Right lobe of liver (tissue), 6 donors: ENCODE data around the gene ITGA11. TPM values are rescaled to one million over a fixed set of nuclear protein-coding genes. Genes with fewer than 3 reads are reported as not detected.

Experiments used
- ATAC-seq, 4 donors: fragments of 200-7000 bp; cut with Tn5 transposase; one replicate each; pipeline ENCODE4 v1.9.1; 2020; ENCODE audit warnings: mild to moderate bottlenecking in 4 of 4, moderate library complexity in 4 of 4
- DNase-seq, 3 donors: peaks; one replicate each; pipeline ENCODE4 v3.0.0-alpha.2; 2020
- H3K27ac ChIP-seq, 3 donors: fragments of 200-600 bp; one replicate each; pipeline ENCODE4 v1.8.0; 2022
- H3K27me3 ChIP-seq, 2 donors: fragments of 200-600 bp; one replicate each; pipeline ENCODE4 v1.8.0; 2022
- H3K36me3 ChIP-seq, 4 donors: fragments of 200-600 bp; sonication (generic) in 1 of 4; one replicate each; pipeline versions ENCODE4 v1.5.1 to v1.8.0; 2017 to 2022; ENCODE audit warnings: control low read depth in 1 of 4
- H3K4me1 ChIP-seq, 4 donors: fragments of 200-600 bp; sonication (generic) in 1 of 4; one replicate each; pipeline versions ENCODE4 v1.5.1 to v1.8.0; 2017 to 2022; ENCODE audit warnings: control low read depth in 1 of 4
- H3K4me3 ChIP-seq, 3 donors: fragments of 200-600 bp; one replicate each; pipeline ENCODE4 v1.8.0; 2022
- H3K9me3 ChIP-seq, 4 donors: fragments of 200-600 bp; sonication (generic) in 1 of 4; one replicate each; pipeline versions ENCODE4 v1.5.1 to v1.8.0; 2017 to 2022; ENCODE audit warnings: control low read depth in 1 of 4
- POLR2A ChIP-seq: fragments of 450-650 bp; IDR thresholded peaks from one replicate; pipeline ENCODE4 v1.6.1; 2017; ENCODE audit warnings: antibody characterized with exemption, mild to moderate bottlenecking
- WGBS: methylation state at CpG from one replicate; pipeline ENCODE4 v1.1.6; 2018; ENCODE audit warnings: low coverage, low lambda C conversion rate; ENCODE audit not compliant: insufficient coverage; ENCODE audit errors: missing lambda C conversion rate; 5-methylcytosine and 5-hydroxymethylcytosine counted together
- intact Hi-C, 2 donors: fragments of 100-400 bp; cut with DNase I; formaldehyde crosslinking; loops; one replicate each; pipeline versions ENCODE4 v1.11.2 to v1.14.1; 2022
- total RNA-seq, 6 experiments: library from RNA; depleted of rRNA in 2 of 6; stranded (reverse); fragments of >200 nt in 2 of 6; fragmentation: NEBNext Ultra II Directional in 3 of 6; extraction: Animal tissue kit (Norgen Biotek cat#: 25700) in 3 of 6; gene quantifications; one replicate each; pipeline versions ENCODE4 v1.1.0 to v1.2.4, GENCODE V29; 2016 to 2023
- TF ChIP-seq, protein P1 (sequence below), 4 donors: fragments of 200-600 bp in 3 of 4; fragments of 450-650 bp in 1 of 4; IDR thresholded peaks; one replicate each; pipeline versions ENCODE4 v1.5.1 to v1.8.0; 2016 to 2022; ENCODE audit warnings: antibody characterized with exemption in 4 of 4, mild to moderate bottlenecking in 2 of 4
- donor health status: DM: no; HTN: yes; CAD: no.
- donor health status: DM: no; HTN: no; CAD: no.
- donor health status: DM: no; HTN: no; CAD: no.
- donor health status: DM: no; HTN: yes; CAD: no.
- donor health status: DM: no; HTN: yes; CAD: no.

ITGA11 gene
- total RNA-seq, 6 experiments from 2014 or later: 0.51 to 1.4 (median 0.73) TPM

DNA sequence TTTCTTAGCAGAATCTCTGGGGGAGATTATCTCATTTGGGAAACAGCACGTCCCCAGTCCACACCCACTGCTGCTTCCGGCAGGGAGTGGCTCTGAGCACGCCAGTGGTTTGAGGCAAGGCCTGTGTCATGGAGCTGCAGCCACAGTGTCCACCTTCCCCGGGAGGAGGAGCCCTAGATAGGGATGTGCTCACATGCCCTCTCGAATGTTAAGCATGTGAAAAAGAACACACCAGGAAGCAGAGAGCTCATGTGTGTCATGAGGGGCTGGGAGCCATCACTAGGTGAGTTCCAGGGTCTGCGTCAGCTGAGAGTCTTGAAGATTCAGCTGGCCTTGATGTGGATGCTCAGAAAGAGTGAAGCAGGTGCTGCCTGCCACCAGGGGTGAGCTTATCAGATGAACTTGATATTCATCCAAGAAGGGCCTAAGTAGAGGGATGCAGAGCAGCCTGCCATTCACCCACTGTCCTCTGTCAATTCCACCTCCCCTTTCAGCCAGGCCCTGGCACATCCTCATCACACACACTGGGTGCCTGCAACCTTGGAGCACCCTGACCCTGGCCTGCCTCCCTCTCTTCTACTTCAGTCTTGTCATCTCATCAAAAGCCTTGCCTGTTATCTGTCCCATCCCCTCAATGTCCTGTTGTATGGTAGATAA, 16.3 kb downstream of the ITGA11 start:
- H3K9me3 ChIP-seq: no peaks in the 10 kb centered on the region
- no peak overlapping the region for H3K4me3 ChIP-seq
- H3K27me3 ChIP-seq: no peaks in the 10 kb centered on the region
- DNase-seq (peak in 1 of 3 donors; percentile 32), ATAC-seq (no peak)
- no peak overlapping the region for H3K27ac ChIP-seq
- intact Hi-C loops: no loop called here
- H3K36me3 ChIP-seq: no peaks in the 10 kb centered on the region
- H3K4me1 ChIP-seq: no peaks in the 10 kb centered on the region
- 74% methylated on average over 3 of the region's 6 CpGs for WGBS
- no peak for TF ChIP-seq POLR2A
- TF ChIP-seq, protein P1, sequence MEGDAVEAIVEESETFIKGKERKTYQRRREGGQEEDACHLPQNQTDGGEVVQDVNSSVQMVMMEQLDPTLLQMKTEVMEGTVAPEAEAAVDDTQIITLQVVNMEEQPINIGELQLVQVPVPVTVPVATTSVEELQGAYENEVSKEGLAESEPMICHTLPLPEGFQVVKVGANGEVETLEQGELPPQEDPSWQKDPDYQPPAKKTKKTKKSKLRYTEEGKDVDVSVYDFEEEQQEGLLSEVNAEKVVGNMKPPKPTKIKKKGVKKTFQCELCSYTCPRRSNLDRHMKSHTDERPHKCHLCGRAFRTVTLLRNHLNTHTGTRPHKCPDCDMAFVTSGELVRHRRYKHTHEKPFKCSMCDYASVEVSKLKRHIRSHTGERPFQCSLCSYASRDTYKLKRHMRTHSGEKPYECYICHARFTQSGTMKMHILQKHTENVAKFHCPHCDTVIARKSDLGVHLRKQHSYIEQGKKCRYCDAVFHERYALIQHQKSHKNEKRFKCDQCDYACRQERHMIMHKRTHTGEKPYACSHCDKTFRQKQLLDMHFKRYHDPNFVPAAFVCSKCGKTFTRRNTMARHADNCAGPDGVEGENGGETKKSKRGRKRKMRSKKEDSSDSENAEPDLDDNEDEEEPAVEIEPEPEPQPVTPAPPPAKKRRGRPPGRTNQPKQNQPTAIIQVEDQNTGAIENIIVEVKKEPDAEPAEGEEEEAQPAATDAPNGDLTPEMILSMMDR (IDR thresholded peaks at IDR 0.05): no peak

DNA sequence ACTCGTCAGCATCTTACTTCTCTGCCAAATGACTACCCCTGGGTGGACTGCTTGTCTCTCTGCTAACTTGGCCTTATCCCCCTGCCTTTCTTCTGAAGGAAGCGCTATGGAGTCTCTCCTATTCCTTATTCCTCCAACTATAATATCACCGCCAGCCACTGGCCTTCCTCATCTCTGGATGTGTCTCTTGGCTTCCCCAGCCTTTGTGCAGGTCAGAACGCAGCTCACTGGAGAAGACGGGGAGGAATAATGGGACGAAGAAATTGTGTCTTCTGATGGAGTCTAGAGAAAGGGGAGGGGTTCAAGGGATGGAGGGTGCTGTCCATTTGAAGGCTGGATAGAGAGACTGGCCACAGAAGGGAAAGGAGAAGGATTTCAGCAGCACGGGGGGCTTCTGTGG, 16.9 kb downstream of the ITGA11 start:
- ATAC-seq (no peak), DNase-seq (peak in 1 of 3 donors; percentile 9)
- H3K4me1 ChIP-seq: no peaks in the 10 kb centered on the region
- no peaks in the 10 kb centered on the region for H3K9me3 ChIP-seq
- H3K27me3 ChIP-seq: no peaks in the 10 kb centered on the region
- no peak for TF ChIP-seq POLR2A
- TF ChIP-seq, protein P1 (IDR thresholded peaks at IDR 0.05): no peak
- H3K4me3 ChIP-seq: no peak overlapping the region
- no peak overlapping the region for H3K27ac ChIP-seq
- H3K36me3 ChIP-seq: no peaks in the 10 kb centered on the region
- 61% methylated on average over 7 of the region's 7 CpGs for WGBS
- intact Hi-C loops: no loop called here

DNA sequence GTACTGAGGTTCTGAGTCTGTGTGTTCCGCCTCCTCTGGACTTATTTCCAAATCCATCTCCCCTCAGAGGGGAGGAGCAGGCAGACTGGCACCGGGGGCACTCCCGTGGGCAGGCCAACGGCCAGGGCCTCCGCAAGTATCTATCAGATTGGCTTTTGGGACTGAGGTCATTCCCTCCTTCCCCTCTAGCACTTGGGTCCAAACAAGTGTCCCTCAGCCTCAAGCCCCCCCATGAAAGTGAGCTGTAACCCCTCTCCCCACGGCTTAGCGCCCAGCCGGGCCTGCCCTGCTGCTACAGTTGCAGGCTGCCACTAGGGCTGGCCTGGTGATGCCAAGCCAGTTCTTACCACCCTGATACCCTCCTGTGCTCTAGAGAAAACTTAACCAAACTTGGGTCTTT, 17.4 kb downstream of the ITGA11 start:
- H3K4me1 ChIP-seq: no peaks in the 10 kb centered on the region
- peak in 1 of 3 donors; percentile 28 for DNase-seq
- no peaks in the 10 kb centered on the region for H3K9me3 ChIP-seq
- H3K36me3 ChIP-seq: no peaks in the 10 kb centered on the region
- WGBS: 91% methylated on average over 4 of the region's 8 CpGs
- H3K27me3 ChIP-seq: no peaks in the 10 kb centered on the region
- intact Hi-C loops: no loop called here
- no peak overlapping the region for H3K27ac ChIP-seq
- TF ChIP-seq, protein P1 (IDR thresholded peaks at IDR 0.05): no peak
- no peak for TF ChIP-seq POLR2A
- ATAC-seq: no peak
- H3K4me3 ChIP-seq: no peak overlapping the region

DNA sequence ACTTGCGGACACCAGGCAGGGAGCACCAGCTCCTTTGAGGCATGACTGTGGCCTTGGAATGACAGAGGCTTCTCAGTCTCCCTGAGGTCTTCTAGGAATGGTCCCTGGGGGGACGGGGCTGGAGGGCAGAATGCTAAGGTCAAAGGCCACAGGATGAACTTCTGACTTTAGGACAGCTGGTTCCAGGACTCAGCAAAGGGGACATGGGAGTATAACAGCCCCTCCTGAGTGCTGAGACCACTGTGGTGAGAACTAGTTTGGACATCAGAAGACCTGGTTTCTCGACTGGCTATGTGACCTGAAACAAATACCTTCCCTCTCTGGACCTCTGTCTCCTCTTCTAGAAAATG, 17.8 kb downstream of the ITGA11 start:
- Histone ChIP-seq H3K4me3 (no peak overlapping the region), H3K4me1 (no peaks in the 10 kb centered on the region), H3K9me3 (no peaks in the 10 kb centered on the region), H3K27ac (no peak overlapping the region), H3K36me3 (no peaks in the 10 kb centered on the region), H3K27me3 (no peaks in the 10 kb centered on the region)
- no peak for TF ChIP-seq POLR2A
- TF ChIP-seq, protein P1 (IDR thresholded peaks at IDR 0.05): no peak
- ATAC-seq: no peak
- intact Hi-C loops: no loop called here
- WGBS: no CpG with 5 or more reads among the region's 3 CpGs
- DNase-seq: peak in 1 of 3 donors; percentile 15
